ENCODE measurements around the gene OXTR. TPM values are rescaled to one million over a fixed set of nuclear protein-coding genes. Genes with fewer than 3 reads are reported as not detected.

OXTR gene
- total RNA-seq, 1 experiment from 2014 or later = 3.6 TPM

DNA sequence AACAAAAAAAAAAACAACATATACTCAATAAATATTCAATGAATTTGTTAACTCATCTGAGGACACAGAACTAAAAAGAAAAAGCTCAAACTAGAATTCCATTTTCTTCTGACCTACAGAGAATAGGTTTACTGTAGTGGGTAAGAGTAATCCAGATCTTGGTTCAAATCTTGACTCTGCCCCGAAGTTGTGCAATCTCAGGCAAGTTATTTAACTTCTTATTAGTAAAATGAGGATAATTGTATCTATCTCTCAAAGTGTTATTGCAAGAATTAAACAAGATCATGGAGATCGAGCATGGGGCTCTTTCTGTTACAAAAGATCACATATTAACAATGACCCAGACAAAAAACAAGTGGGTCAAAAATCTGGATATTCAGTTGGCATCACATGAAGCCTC, 41.1 kb upstream of the OXTR start:
- H3K27ac Mint-ChIP-seq = no peak overlapping the region
- TF ChIP-seq JUN (CRISPR knock-in tag; IDR thresholded peaks at IDR 0.05) (no peak), NR2C2 (CRISPR knock-in tag; IDR thresholded peaks at IDR 0.05) (no peak), GABPB1 (CRISPR knock-in tag; IDR thresholded peaks at IDR 0.05) (no peak), ELF4 (CRISPR knock-in tag; IDR thresholded peaks at IDR 0.05; ENCODE audit: low read depth) (no peak), SOX15 (CRISPR knock-in tag; IDR thresholded peaks at IDR 0.05) (no peak), ETV6 (CRISPR knock-in tag; IDR thresholded peaks at IDR 0.05) (no peak)
- TF ChIP-seq, protein P1, sequence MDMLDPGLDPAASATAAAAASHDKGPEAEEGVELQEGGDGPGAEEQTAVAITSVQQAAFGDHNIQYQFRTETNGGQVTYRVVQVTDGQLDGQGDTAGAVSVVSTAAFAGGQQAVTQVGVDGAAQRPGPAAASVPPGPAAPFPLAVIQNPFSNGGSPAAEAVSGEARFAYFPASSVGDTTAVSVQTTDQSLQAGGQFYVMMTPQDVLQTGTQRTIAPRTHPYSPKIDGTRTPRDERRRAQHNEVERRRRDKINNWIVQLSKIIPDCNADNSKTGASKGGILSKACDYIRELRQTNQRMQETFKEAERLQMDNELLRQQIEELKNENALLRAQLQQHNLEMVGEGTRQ (CRISPR knock-in tag; IDR thresholded peaks at IDR 0.05) = no peak
- no peaks in the 10 kb centered on the region for H3K4me1 Mint-ChIP-seq
- CTCF ChIA-PET = no interaction called here
- DNase-seq (ENCODE audit: low spot score) (no peak), ATAC-seq (no peak)
- POLR2A ChIA-PET = no interaction called here
- no peaks in the 10 kb centered on the region for H3K36me3 Mint-ChIP-seq
- H3K9me3 Mint-ChIP-seq = peaks cover 11% of the 10 kb centered on the region
- H3K27me3 Mint-ChIP-seq (ENCODE audit: low read depth) = peaks cover 3% of the 10 kb centered on the region
- no peak overlapping the region for H3K4me3 Mint-ChIP-seq

DNA sequence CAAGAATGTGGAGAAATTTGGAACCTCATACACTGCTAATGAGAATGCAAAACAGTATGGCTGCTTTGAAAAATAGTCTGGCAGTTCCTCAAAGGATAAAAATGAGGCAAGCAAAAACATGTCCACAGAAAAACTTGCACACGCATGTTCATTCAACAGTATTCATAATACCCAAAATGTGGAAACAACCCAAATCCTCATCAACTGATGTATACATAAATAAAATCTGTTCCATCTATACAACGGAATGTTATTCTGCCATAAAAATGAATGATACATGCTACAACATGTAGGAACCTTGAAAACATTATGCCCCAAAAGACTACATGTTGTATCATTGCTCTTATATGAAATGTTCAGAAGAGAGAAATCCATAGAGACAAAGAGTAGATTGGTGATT, 36.4 kb upstream of the OXTR start:
- no peaks in the 10 kb centered on the region for H3K4me1 Mint-ChIP-seq
- TF ChIP-seq, protein P2, sequence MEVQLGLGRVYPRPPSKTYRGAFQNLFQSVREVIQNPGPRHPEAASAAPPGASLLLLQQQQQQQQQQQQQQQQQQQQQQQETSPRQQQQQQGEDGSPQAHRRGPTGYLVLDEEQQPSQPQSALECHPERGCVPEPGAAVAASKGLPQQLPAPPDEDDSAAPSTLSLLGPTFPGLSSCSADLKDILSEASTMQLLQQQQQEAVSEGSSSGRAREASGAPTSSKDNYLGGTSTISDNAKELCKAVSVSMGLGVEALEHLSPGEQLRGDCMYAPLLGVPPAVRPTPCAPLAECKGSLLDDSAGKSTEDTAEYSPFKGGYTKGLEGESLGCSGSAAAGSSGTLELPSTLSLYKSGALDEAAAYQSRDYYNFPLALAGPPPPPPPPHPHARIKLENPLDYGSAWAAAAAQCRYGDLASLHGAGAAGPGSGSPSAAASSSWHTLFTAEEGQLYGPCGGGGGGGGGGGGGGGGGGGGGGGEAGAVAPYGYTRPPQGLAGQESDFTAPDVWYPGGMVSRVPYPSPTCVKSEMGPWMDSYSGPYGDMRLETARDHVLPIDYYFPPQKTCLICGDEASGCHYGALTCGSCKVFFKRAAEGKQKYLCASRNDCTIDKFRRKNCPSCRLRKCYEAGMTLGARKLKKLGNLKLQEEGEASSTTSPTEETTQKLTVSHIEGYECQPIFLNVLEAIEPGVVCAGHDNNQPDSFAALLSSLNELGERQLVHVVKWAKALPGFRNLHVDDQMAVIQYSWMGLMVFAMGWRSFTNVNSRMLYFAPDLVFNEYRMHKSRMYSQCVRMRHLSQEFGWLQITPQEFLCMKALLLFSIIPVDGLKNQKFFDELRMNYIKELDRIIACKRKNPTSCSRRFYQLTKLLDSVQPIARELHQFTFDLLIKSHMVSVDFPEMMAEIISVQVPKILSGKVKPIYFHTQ (CRISPR knock-in tag; IDR thresholded peaks at IDR 0.05) = no peak
- TF ChIP-seq JAZF1 (CRISPR knock-in tag; IDR thresholded peaks at IDR 0.05) = no peak
- TF ChIP-seq, protein P3, sequence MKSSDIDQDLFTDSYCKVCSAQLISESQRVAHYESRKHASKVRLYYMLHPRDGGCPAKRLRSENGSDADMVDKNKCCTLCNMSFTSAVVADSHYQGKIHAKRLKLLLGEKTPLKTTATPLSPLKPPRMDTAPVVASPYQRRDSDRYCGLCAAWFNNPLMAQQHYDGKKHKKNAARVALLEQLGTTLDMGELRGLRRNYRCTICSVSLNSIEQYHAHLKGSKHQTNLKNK (CRISPR knock-in tag; IDR thresholded peaks at IDR 0.05) = no peak
- TF ChIP-seq NFATC4 (CRISPR knock-in tag; IDR thresholded peaks at IDR 0.05) = no peak
- TF ChIP-seq, protein P4, sequence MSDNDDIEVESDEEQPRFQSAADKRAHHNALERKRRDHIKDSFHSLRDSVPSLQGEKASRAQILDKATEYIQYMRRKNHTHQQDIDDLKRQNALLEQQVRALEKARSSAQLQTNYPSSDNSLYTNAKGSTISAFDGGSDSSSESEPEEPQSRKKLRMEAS (CRISPR knock-in tag; IDR thresholded peaks at IDR 0.05) = no peak
- no peak for TF ChIP-seq ZNF121 (CRISPR knock-in tag; IDR thresholded peaks at IDR 0.05)
- TF ChIP-seq NR2C2 (CRISPR knock-in tag; IDR thresholded peaks at IDR 0.05) = no peak
- TF ChIP-seq ZNF423 (CRISPR knock-in tag; IDR thresholded peaks at IDR 0.05) = no peak
- no peak for TF ChIP-seq CBFB (CRISPR knock-in tag; IDR thresholded peaks at IDR 0.05; ENCODE audit: low read depth)
- TF ChIP-seq EMX1 (CRISPR knock-in tag; IDR thresholded peaks at IDR 0.05) = no peak
- TF ChIP-seq, protein P5, sequence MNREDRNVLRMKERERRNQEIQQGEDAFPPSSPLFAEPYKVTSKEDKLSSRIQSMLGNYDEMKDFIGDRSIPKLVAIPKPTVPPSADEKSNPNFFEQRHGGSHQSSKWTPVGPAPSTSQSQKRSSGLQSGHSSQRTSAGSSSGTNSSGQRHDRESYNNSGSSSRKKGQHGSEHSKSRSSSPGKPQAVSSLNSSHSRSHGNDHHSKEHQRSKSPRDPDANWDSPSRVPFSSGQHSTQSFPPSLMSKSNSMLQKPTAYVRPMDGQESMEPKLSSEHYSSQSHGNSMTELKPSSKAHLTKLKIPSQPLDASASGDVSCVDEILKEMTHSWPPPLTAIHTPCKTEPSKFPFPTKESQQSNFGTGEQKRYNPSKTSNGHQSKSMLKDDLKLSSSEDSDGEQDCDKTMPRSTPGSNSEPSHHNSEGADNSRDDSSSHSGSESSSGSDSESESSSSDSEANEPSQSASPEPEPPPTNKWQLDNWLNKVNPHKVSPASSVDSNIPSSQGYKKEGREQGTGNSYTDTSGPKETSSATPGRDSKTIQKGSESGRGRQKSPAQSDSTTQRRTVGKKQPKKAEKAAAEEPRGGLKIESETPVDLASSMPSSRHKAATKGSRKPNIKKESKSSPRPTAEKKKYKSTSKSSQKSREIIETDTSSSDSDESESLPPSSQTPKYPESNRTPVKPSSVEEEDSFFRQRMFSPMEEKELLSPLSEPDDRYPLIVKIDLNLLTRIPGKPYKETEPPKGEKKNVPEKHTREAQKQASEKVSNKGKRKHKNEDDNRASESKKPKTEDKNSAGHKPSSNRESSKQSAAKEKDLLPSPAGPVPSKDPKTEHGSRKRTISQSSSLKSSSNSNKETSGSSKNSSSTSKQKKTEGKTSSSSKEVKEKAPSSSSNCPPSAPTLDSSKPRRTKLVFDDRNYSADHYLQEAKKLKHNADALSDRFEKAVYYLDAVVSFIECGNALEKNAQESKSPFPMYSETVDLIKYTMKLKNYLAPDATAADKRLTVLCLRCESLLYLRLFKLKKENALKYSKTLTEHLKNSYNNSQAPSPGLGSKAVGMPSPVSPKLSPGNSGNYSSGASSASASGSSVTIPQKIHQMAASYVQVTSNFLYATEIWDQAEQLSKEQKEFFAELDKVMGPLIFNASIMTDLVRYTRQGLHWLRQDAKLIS (CRISPR knock-in tag; IDR thresholded peaks at IDR 0.05; ENCODE audit: borderline replicate concordance) = no peak
- TF ChIP-seq ESRRA (CRISPR knock-in tag; IDR thresholded peaks at IDR 0.05; ENCODE audit: borderline replicate concordance) = no peak
- no peak for TF ChIP-seq SP1 (CRISPR knock-in tag; conservative IDR thresholded peaks at IDR 0.05)
- TF ChIP-seq NFYB (CRISPR knock-in tag; conservative IDR thresholded peaks at IDR 0.05; ENCODE audit: low read depth) = no peak
- TF ChIP-seq, protein P6, sequence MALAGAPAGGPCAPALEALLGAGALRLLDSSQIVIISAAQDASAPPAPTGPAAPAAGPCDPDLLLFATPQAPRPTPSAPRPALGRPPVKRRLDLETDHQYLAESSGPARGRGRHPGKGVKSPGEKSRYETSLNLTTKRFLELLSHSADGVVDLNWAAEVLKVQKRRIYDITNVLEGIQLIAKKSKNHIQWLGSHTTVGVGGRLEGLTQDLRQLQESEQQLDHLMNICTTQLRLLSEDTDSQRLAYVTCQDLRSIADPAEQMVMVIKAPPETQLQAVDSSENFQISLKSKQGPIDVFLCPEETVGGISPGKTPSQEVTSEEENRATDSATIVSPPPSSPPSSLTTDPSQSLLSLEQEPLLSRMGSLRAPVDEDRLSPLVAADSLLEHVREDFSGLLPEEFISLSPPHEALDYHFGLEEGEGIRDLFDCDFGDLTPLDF (CRISPR knock-in tag; IDR thresholded peaks at IDR 0.05) = no peak
- CTCF ChIA-PET = no interaction called here

More for the DNA sequence above, 36.4 kb upstream of the OXTR start:
- ATAC-seq (no peak), DNase-seq (ENCODE audit: low spot score) (no peak)
- Mint-ChIP-seq H3K27me3 (ENCODE audit: low read depth) (no peaks in the 10 kb centered on the region), H3K9me3 (peaks cover 6% of the 10 kb centered on the region), H3K27ac (no peak overlapping the region), H3K36me3 (peaks cover under 1% of the 10 kb centered on the region; the same call in 1 of the 2 replicates), H3K4me3 (no peak overlapping the region)
- POLR2A ChIA-PET = no interaction called here
